IMR-90 (cell line): ENCODE data around the gene GBF1. TPM values are rescaled to one million over a fixed set of nuclear protein-coding genes. Genes with fewer than 3 reads are reported as not detected.

ENCODE experiments used
- ATAC-seq: fragments of 200-7000 bp; cut with Tn5 transposase; 2 replicates; pipeline ENCODE4 v1.9.1; 2020; ENCODE audit warnings: low read depth, mild to moderate bottlenecking, moderate library complexity
- BruUV-seq: library from RNA; stranded (reverse); fragments of 400-500 nt; replicated peaks from 2 replicates; lab custom pipeline; 2021; lab: Mats Ljungman, UMichigan
- CTCF ChIA-PET: fragments of 300-600 bp; formaldehyde crosslinking; extraction: SDS; loops from one replicate; lab custom pipeline; 2021; ENCODE audit warnings: antibody characterized with exemption; lab: Yijun Ruan, JAX
- POLR2A ChIA-PET: fragments of 300-600 bp; sonication (Branson Sonifier 250); formaldehyde crosslinking; loops from one replicate; lab custom pipeline; 2022; ENCODE audit warnings: antibody characterized with exemption; ENCODE audit not compliant: unreplicated experiment; lab: Charles Lee
- DNase-seq: peaks from one replicate; pipeline ENCODE4 v3.0.0; 2013
- H2AFZ ChIP-seq: replicated peaks from 2 replicates; pipeline ENCODE3; 2013; ENCODE audit warnings: low read length, mild to moderate bottlenecking; ENCODE audit not compliant: poor library complexity
- H2AK5ac ChIP-seq: 2 replicates; pipeline ENCODE4 v1.6.1; 2013; ENCODE audit warnings: low read depth, low read length, inconsistent platforms
- H2AK9ac ChIP-seq: replicated peaks from 2 replicates; pipeline ENCODE3; 2013; ENCODE audit warnings: mild to moderate bottlenecking, low read depth, low read length, moderate library complexity; ENCODE audit not compliant: poor library complexity
- H2BK120ac ChIP-seq: 2 replicates; pipeline ENCODE4 v1.6.1; 2013; ENCODE audit warnings: low read depth, low read length, inconsistent platforms
- H2BK15ac ChIP-seq: 3 replicates; pipeline ENCODE4 v1.6.1; 2013; ENCODE audit warnings: low read depth, low read length, inconsistent platforms
- H2BK20ac ChIP-seq: 2 replicates; pipeline ENCODE4 v1.6.1; 2013; ENCODE audit warnings: low read depth, mild to moderate bottlenecking, inconsistent platforms, low read length, moderate library complexity
- H2BK5ac ChIP-seq: 2 replicates; pipeline ENCODE4 v1.6.1; 2013; ENCODE audit warnings: mild to moderate bottlenecking, low read depth, low read length, inconsistent platforms; ENCODE audit not compliant: poor library complexity, severe bottlenecking
- H3K14ac ChIP-seq: replicated peaks from 2 replicates; pipeline ENCODE4 v1.6.1; 2013; ENCODE audit warnings: low read depth, low read length, inconsistent platforms
- H3K18ac ChIP-seq: 2 replicates; pipeline ENCODE4 v1.6.1; 2013; ENCODE audit warnings: low read depth, low read length, control low read depth
- H3K23ac ChIP-seq: 2 replicates; pipeline ENCODE4 v1.6.1; 2013; ENCODE audit warnings: low read depth, low read length, inconsistent platforms
- H3K27ac ChIP-seq: 2 replicates; pipeline ENCODE4 v1.5.1; 2013; ENCODE audit warnings: mild to moderate bottlenecking, control low read depth, low read length; ENCODE audit not compliant: insufficient read depth
- H3K27me3 ChIP-seq: 2 replicates; pipeline ENCODE4 v1.6.1; 2013; ENCODE audit warnings: low read length; ENCODE audit not compliant: control insufficient read depth, insufficient read depth
- H3K36me3 ChIP-seq: 2 replicates; pipeline ENCODE4 v1.6.1; 2013; ENCODE audit warnings: low read length, mixed read lengths; ENCODE audit not compliant: control insufficient read depth, insufficient read depth
- H3K4ac ChIP-seq: 2 replicates; pipeline ENCODE4 v1.6.1; 2013; ENCODE audit warnings: low read depth, low read length, inconsistent platforms
- H3K4me1 ChIP-seq: 2 replicates; pipeline ENCODE4 v1.6.1; 2013; ENCODE audit warnings: low read length, mixed read lengths; ENCODE audit not compliant: control insufficient read depth, insufficient read depth
- H3K4me2 ChIP-seq: 2 replicates; pipeline ENCODE4 v1.6.1; 2013; ENCODE audit warnings: low read depth, mild to moderate bottlenecking, control low read depth, low read length, moderate library complexity
- H3K4me3 ChIP-seq: 2 replicates; pipeline ENCODE4 v1.5.1; 2013; ENCODE audit warnings: low read depth, mild to moderate bottlenecking, control low read depth, low read length, moderate library complexity; ENCODE audit not compliant: insufficient read depth
- H3K56ac ChIP-seq: 2 replicates; pipeline ENCODE4 v1.6.1; 2013; ENCODE audit warnings: low read length, inconsistent platforms; ENCODE audit not compliant: insufficient read depth; ENCODE audit errors: extremely low read depth
- H3K79me1 ChIP-seq, 2 experiments: 2 replicates each; pipeline ENCODE4 v1.6.1; 2013; ENCODE audit warnings: low read length in 2 of 2, inconsistent platforms in 1 of 2, low read depth in 1 of 2
- H3K9ac ChIP-seq: 2 replicates; pipeline ENCODE4 v1.6.1; 2013; ENCODE audit warnings: low read depth, low read length, control low read depth
- H3K9me1 ChIP-seq: 2 replicates; pipeline ENCODE4 v1.6.1; 2013; ENCODE audit warnings: low read length, inconsistent platforms; ENCODE audit not compliant: insufficient read depth
- H3K9me3 ChIP-seq: 2 replicates; pipeline ENCODE4 v1.6.1; 2013; ENCODE audit warnings: low read length; ENCODE audit not compliant: control insufficient read depth, insufficient read depth
- H4K20me1 ChIP-seq: 2 replicates; pipeline ENCODE4 v1.6.1; 2013; ENCODE audit warnings: low read length, inconsistent platforms; ENCODE audit not compliant: insufficient read depth
- H4K5ac ChIP-seq: 2 replicates; pipeline ENCODE4 v1.6.1; 2013; ENCODE audit warnings: mild to moderate bottlenecking, low read depth, low read length, control low read depth
- H4K8ac ChIP-seq, 2 experiments: 2 replicates each; pipeline ENCODE4 v1.6.1; 2013; ENCODE audit warnings: low read depth in 2 of 2, low read length in 2 of 2, control low read depth in 1 of 2, inconsistent platforms in 1 of 2
- H4K91ac ChIP-seq: 2 replicates; pipeline ENCODE4 v1.6.1; 2013; ENCODE audit warnings: low read depth, low read length, inconsistent platforms; ENCODE audit not compliant: insufficient read depth
- BHLHE40 ChIP-seq: fragments of 150-350 bp; IDR thresholded peaks from 2 replicates; pipeline ENCODE4 v1.6.1; 2016; ENCODE audit warnings: mild to moderate bottlenecking, low read depth, low read length
- CEBPB ChIP-seq: IDR thresholded peaks from 2 replicates; pipeline ENCODE4 v1.6.1; 2012; ENCODE audit warnings: low read depth, low read length, improper control_type of control experiment
- CHD1 ChIP-seq: IDR thresholded peaks from 2 replicates; pipeline ENCODE4 v1.6.1; 2012; ENCODE audit warnings: low read depth, low read length, improper control_type of control experiment
- ELK1 ChIP-seq: fragments of 150-350 bp; IDR thresholded peaks from 2 replicates; pipeline ENCODE4 v1.6.1; 2016; ENCODE audit warnings: low read depth, mild to moderate bottlenecking, low read length, moderate library complexity, borderline replicate concordance
- FOS ChIP-seq: fragments of 150-350 bp; IDR thresholded peaks from 2 replicates; pipeline ENCODE4 v1.6.1; 2016; ENCODE audit warnings: low read depth, low read length
- MAFK ChIP-seq: IDR thresholded peaks from 2 replicates; pipeline ENCODE4 v1.6.1; 2012; ENCODE audit warnings: low read depth, low read length, improper control_type of control experiment
- MXI1 ChIP-seq: IDR thresholded peaks from 2 replicates; pipeline ENCODE4 v1.6.1; 2012; ENCODE audit warnings: low read depth, mild to moderate bottlenecking, low read length, moderate library complexity, borderline replicate concordance
- NFE2L2 ChIP-seq: fragments of 150-350 bp; IDR thresholded peaks from 2 replicates; pipeline ENCODE4 v1.6.1; 2016; ENCODE audit warnings: low read depth, mild to moderate bottlenecking, low read length
- POLR2A ChIP-seq: IDR thresholded peaks from 2 replicates; pipeline ENCODE4 v1.6.1; 2012; ENCODE audit warnings: mild to moderate bottlenecking, low read depth, low read length
- RAD21 ChIP-seq: IDR thresholded peaks from 2 replicates; pipeline ENCODE4 v1.6.1; 2012; ENCODE audit warnings: low read length, improper control_type of control experiment
- RCOR1 ChIP-seq: IDR thresholded peaks from 2 replicates; pipeline ENCODE4 v1.6.1; 2012; ENCODE audit warnings: mild to moderate bottlenecking, low read length, improper control_type of control experiment; ENCODE audit not compliant: insufficient replicate concordance
- RFX5 ChIP-seq: IDR thresholded peaks from 2 replicates; pipeline ENCODE4 v1.8.0; 2012; ENCODE audit warnings: low read depth, mild to moderate bottlenecking, low read length, moderate library complexity
- SMC3 ChIP-seq: fragments of 150-350 bp; IDR thresholded peaks from 2 replicates; pipeline ENCODE4 v1.6.1; 2016; ENCODE audit warnings: low read depth, mild to moderate bottlenecking, antibody characterized with exemption, low read length, moderate library complexity
- USF2 ChIP-seq: fragments of 150-350 bp; IDR thresholded peaks from 2 replicates; pipeline ENCODE4 v1.6.1; 2017; ENCODE audit warnings: mild to moderate bottlenecking, antibody characterized with exemption, low read length, low read depth
- WGBS, 2 experiments: methylation state at CpG; one replicate each; pipeline versions ENCODE4 v1.1.5 to v1.1.7; 2013; ENCODE audit warnings: missing lambda C conversion rate in 2 of 2; ENCODE audit not compliant: insufficient read length in 1 of 2; ENCODE audit errors: extremely low coverage in 2 of 2; 5-methylcytosine and 5-hydroxymethylcytosine counted together
- dilution Hi-C: fragments of 300-500 bp; cut with HindIII; formaldehyde crosslinking; loops from one replicate; pipeline ENCODE4 v1.14.3; 2018; ENCODE audit warnings: low sequenced_read_pairs; ENCODE audit not compliant: unreplicated experiment
- in situ Hi-C: fragments of 300-500 bp; cut with MboI; formaldehyde crosslinking; loops from 3 replicates; pipeline ENCODE4 v1.14.3; 2019; ENCODE audit warnings: low sequenced_read_pairs, inconsistent platforms, mixed read lengths
- intact Hi-C: fragments of 100-400 bp; cut with micrococcal nuclease; formaldehyde crosslinking; loops from 2 replicates; pipeline ENCODE4 v1.10.0; 2022
- polyA plus RNA-seq, 3 experiments: library from polyadenylated mRNA; depleted of rRNA; stranded (reverse); fragments of >200 nt; gene quantifications; 2 replicates each; pipeline ENCODE4 v1.2.3, GENCODE V29; 2012; ENCODE audit warnings: low replicate concordance in 1 of 3
- total RNA-seq: library from RNA; depleted of rRNA; stranded (reverse); fragments of >200 nt; gene quantifications from 2 replicates; pipeline ENCODE4 v1.2.3, GENCODE V29; 2012
- TF ChIP-seq, protein P1 (sequence below): conservative IDR thresholded peaks from 2 replicates; pipeline ENCODE4 v1.5.1; 2012; ENCODE audit warnings: mild to moderate bottlenecking, low read depth, low read length, improper control_type of control experiment

Gene GBF1
- total and polyA plus RNA-seq, 2 of the 4 experiments (the other 2 are of a cell fraction): 38.7 to 40.1 TPM

GRCh38 chr10:102413806-102414561 is 168.7 kb downstream of the GBF1 start:
- Histone ChIP-seq H3K14ac (no peak overlapping the region), H4K20me1 (no peaks in the 10 kb centered on the region), H2BK120ac (no peak overlapping the region), H3K9ac (no peak overlapping the region), H3K27ac (no peak overlapping the region), H3K4me3 (no peak overlapping the region), H2AK9ac (no peak overlapping the region), H3K23ac (no peak overlapping the region), H2AK5ac (no peak overlapping the region), H3K9me1 (peaks cover 8% of the 10 kb centered on the region; the same call in 1 of the 2 replicates), H3K9me3 (no peaks in the 10 kb centered on the region), H2BK15ac (no peak overlapping the region), H2BK20ac (no peak overlapping the region), H3K56ac (no peak overlapping the region), H4K8ac (no peak overlapping the region), H3K18ac (no peak overlapping the region), H3K36me3 (no peaks in the 10 kb centered on the region), H3K79me1 (peaks cover 0 to 4% of the 10 kb centered on the region in 2 experiments; a peak in 1 of 4 replicates), H3K4me2 (no peak overlapping the region), H4K91ac (no peak overlapping the region), H3K4ac (no peak overlapping the region), H3K4me1 (peaks cover 8% of the 10 kb centered on the region; the same call in 1 of the 2 replicates), H3K27me3 (peaks cover 72% of the 10 kb centered on the region), H2AFZ (no peak overlapping the region), H2BK5ac (no peak overlapping the region), H4K5ac (no peak overlapping the region)
- TF ChIP-seq NFE2L2: no peak
- no peak for TF ChIP-seq RAD21
- TF ChIP-seq MAFK: no peak
- TF ChIP-seq BHLHE40: no peak
- TF ChIP-seq RFX5: no peak
- no peak for TF ChIP-seq MXI1
- no peak for TF ChIP-seq SMC3
- TF ChIP-seq POLR2A: no peak
- TF ChIP-seq FOS: no peak
- TF ChIP-seq CHD1: no peak
- TF ChIP-seq USF2: no peak
- no peak for TF ChIP-seq ELK1
- no peak for TF ChIP-seq RCOR1
- no peak for TF ChIP-seq CEBPB
- TF ChIP-seq, protein P1, sequence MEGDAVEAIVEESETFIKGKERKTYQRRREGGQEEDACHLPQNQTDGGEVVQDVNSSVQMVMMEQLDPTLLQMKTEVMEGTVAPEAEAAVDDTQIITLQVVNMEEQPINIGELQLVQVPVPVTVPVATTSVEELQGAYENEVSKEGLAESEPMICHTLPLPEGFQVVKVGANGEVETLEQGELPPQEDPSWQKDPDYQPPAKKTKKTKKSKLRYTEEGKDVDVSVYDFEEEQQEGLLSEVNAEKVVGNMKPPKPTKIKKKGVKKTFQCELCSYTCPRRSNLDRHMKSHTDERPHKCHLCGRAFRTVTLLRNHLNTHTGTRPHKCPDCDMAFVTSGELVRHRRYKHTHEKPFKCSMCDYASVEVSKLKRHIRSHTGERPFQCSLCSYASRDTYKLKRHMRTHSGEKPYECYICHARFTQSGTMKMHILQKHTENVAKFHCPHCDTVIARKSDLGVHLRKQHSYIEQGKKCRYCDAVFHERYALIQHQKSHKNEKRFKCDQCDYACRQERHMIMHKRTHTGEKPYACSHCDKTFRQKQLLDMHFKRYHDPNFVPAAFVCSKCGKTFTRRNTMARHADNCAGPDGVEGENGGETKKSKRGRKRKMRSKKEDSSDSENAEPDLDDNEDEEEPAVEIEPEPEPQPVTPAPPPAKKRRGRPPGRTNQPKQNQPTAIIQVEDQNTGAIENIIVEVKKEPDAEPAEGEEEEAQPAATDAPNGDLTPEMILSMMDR: no peak
- ChIA-PET CTCF (no interaction called here), POLR2A (no interaction called here)
- BruUV-seq: no TSS peak
- dilution Hi-C loops (no loop called here), in situ Hi-C loops (no loop called here), intact Hi-C loops (no loop called here)
- no peak for ATAC-seq
- 0% methylated on average over 1 of the region's 16 CpGs; no CpG with 5 or more reads in 1 of the 2 experiments for WGBS, 2 experiments
- DNase-seq: no peak
